GM12872 (cell line): Measurements from ENCODE around the gene BMERB1.
"Not testable (repeated sequence)": the region's sequence is repeated elsewhere in the genome, so short reads cannot be mapped to it uniquely, and the experiment has no call there.

Experiments
- TF ChIP-seq, protein P1 (sequence below): IDR thresholded peaks from 3 replicates; pipeline ENCODE4 v1.5.1; 2011; ENCODE audit warnings: low read depth, mild to moderate bottlenecking, low read length, moderate library complexity; ENCODE audit not compliant: insufficient read depth

BMERB1 gene

DNA sequence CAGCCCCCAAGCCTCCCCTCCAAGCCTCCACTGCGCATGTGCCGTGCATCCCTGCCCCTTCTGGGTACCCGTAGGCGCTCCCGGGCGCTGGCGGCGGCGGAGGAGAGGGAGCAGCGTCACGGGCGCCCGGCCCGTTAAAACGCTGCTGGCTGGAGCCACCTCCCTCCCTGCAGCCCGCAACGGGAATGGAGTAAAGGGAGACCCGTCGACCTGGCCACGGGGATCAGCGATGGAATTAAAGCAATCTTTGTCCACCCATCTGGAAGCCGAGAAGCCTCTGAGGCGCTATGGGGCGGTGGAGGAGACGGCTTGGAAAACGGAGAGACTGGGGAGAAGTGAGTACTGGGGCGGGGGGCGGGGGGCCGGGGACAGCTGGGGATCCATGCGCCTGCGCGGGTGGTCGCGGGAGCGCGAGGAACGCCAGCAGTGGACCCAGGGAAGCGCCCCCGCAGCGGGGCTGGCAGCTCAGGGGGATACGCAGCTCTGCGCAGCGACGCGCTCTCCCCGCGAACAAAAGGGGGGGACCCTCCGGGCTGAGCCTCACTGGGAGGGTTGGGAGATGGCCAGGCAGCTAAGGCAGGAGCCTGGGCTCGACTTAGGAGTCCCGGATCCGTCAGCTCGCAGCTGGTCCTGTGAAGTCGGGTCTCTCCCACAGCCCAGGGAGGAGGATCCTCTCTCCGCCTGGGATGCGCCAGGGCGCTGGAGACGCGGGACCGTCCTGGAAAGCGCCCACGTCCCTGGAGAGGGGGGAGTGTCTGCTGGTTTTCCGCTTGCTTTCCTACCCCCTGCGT lies at the start of gene BMERB1:
Gene BMERB1 (plus strand): TSS at position 164 of the 791 bp plus-strand sequence. CDS start 66 bp downstream, at position 230.
- TF ChIP-seq, protein P1, sequence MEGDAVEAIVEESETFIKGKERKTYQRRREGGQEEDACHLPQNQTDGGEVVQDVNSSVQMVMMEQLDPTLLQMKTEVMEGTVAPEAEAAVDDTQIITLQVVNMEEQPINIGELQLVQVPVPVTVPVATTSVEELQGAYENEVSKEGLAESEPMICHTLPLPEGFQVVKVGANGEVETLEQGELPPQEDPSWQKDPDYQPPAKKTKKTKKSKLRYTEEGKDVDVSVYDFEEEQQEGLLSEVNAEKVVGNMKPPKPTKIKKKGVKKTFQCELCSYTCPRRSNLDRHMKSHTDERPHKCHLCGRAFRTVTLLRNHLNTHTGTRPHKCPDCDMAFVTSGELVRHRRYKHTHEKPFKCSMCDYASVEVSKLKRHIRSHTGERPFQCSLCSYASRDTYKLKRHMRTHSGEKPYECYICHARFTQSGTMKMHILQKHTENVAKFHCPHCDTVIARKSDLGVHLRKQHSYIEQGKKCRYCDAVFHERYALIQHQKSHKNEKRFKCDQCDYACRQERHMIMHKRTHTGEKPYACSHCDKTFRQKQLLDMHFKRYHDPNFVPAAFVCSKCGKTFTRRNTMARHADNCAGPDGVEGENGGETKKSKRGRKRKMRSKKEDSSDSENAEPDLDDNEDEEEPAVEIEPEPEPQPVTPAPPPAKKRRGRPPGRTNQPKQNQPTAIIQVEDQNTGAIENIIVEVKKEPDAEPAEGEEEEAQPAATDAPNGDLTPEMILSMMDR: no peak

DNA sequence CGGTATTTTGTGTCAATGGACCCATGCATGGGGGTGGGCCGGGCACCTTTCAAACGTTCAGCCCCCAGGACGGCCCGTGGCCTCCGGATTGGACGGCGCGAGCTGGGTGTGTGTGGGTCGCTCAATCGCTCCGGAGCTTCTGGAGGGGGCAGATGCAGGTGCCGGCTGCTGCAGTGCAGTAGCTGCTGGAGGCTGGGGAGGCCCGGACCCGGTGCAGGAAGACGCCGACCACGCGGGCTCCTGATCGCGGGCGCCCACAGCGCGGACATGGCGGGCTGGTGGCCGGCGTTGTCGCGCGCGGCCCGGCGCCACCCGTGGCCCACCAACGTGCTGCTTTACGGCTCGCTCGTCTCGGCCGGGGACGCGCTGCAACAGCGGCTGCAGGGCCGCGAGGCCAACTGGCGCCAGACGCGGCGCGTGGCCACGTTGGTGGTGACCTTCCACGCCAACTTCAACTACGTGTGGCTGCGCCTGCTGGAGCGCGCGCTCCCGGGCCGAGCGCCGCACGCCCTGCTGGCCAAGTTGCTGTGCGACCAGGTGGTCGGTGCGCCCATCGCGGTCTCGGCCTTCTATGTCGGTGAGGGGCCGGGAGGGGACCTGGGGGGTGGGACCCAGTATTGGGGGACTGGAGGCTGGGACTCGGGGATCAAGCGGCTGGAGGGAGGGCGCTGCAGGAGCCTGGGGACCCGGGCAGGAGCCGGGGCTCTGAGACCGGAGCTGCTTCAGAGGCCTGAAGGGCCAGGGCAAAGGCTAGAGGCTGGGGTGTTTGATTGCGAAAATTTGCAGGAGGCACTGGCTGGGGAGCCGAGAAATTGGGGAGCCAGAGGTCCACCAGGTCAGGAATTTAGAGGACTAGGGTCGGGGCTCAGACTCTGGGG lies 38.5 kb upstream of the BMERB1 start, which contains the start of gene MPV17L:
Gene MPV17L (plus strand): TSS at position 124 of the 878 bp plus-strand sequence. CDS start 144 bp downstream, at position 268.
- TF ChIP-seq, protein P1: not testable (repeated sequence)

DNA sequence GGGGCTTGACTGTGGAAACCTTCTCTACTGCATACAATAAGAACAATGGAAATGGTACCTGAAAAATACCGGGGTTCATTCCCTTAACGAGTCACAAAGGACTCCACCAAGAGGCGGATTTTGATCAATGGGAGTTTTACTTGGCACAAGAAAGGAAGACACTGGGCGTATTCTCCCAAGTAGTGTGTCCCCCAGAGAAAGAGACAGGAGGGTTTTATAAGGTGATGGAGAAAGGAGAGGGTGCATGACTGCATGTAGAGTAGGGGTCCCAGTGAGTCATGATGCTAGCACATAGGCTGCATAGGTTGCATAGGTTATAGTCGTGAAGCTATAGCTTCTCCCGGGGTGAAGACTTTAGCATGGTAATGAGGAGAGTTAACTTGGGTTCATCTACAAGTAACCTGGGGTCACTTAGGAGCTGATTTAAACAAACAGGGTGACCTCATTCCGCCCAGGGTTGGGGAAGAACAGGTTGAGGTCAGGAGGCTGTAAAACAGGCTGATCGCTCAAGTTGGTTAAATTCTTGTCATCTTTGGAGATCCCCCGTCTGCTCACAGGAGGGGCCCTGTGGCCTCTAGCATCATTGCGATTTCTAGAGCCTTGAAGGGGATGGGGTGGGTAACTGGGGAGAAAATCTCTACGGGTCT lies 37.3 kb upstream of the BMERB1 start:
- TF ChIP-seq, protein P1: no peak

DNA sequence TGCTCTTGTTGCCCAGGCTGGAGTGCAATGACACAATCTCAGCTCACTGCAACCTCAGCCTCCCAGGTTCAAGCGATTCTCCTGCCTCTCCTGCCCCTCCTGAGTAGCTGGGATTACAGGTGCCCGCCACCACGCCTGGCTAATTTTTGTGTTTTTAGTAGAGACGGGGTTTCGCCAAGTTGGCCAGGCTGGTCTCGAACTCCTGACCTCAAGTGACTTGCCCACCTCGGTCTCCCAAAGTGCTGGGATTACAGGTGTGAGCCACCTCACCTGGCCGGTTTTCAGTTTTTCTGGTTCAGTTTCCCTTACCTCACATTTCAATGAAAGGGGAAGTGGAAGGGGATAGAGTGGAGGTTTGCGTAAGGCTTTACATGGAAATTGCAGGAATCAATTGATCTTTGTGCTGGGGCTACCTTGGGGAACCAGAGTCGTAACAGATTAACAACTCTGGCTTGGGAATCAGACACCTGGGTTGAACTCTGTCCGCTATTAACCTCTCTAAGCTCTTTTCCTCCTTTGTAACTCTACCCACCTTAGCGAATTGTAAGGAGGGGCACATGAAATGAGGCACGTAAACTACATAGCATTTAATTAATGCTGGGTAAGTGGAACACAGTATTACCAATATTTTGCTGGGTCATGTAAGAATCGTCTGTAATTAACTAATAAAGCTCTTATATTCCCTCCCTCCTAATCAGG lies 35.6 kb upstream of the BMERB1 start:
- TF ChIP-seq, protein P1: no peak

DNA sequence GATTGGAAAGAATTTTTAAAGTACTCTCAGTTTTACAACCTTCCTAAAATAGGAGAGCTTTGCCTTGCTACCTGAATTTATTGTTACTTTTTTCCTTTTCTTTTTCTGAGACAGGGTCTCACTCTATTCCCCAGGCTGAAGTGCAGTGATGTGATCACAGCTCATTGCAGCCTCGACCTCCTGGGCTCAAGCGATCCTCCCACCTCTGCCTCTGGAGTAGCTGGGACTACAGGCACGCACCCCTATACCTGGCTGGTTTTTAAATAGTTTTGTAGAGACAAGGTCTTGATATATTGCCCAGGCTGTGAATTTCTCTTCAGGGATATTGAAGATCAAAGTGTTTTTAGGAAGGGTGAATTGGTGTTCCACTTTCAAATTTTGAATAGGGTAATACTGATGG lies 35.1 kb upstream of the BMERB1 start:
- TF ChIP-seq, protein P1: no peak

DNA sequence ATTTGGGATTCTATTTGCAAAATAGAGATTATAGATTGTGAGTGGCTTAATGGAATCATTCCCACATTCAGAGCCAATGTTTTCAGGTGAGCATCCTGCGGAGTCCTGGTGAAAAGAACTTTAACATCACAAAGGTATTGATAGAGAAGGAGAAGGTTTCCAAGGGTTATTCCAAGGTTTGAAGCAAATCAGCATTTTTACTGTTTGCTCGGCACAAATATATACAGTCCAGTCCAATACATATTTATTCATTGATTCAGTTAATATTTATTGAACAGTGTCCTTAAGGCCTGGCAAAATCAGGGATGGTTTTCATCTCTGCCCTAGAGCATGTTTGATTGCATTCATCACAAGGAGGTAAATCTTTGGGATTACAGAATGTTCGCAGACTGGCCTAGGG lies 32.4 kb upstream of the BMERB1 start:
- TF ChIP-seq, protein P1: no peak
